ENCODE measurements around the gene TRPC4.

DNA sequence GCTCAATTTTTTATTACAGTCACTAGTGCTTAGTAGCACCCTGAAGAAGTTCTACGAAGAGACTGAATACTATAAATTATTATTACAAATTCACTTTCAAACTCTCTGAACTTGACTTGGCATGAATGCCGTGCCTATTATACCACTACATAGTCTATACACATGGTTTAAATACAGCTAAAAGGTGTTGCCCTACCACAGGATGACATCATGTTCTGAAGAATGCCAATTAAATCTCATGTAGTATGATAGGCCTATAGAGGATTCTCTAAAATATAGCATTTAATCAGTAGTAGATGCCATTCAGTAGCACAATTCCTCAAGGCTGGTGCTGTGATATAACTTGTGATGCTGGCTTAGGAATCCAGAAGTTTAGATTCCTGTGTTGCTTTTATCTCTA, 254.3 kb downstream of the TRPC4 start:
- TF ChIP-seq, protein P1, sequence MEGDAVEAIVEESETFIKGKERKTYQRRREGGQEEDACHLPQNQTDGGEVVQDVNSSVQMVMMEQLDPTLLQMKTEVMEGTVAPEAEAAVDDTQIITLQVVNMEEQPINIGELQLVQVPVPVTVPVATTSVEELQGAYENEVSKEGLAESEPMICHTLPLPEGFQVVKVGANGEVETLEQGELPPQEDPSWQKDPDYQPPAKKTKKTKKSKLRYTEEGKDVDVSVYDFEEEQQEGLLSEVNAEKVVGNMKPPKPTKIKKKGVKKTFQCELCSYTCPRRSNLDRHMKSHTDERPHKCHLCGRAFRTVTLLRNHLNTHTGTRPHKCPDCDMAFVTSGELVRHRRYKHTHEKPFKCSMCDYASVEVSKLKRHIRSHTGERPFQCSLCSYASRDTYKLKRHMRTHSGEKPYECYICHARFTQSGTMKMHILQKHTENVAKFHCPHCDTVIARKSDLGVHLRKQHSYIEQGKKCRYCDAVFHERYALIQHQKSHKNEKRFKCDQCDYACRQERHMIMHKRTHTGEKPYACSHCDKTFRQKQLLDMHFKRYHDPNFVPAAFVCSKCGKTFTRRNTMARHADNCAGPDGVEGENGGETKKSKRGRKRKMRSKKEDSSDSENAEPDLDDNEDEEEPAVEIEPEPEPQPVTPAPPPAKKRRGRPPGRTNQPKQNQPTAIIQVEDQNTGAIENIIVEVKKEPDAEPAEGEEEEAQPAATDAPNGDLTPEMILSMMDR (IDR thresholded peaks at IDR 0.05; ENCODE audit: low read depth, low read length) = no peak
- no peak for TF ChIP-seq EZH2phosphoT487 (IDR thresholded peaks at IDR 0.05; ENCODE audit: low read depth)

All from OCI-LY3 (cell line).